ENCODE data around the gene SCN7A.

- TF ChIP-seq POLR2A (IDR thresholded peaks at IDR 0.05) (no peak), POLR2AphosphoS5 (IDR thresholded peaks at IDR 0.05) (no peak), EP300 (IDR thresholded peaks at IDR 0.05) (no peak), CTCF (IDR thresholded peaks at IDR 0.05) (no peak)
These were observed 25.4 kb upstream of the SCN7A start for GRCh38 chr2:166519391-166519962.
